A549 (cell line): ENCODE results near the gene GFER. TPM values are rescaled to one million over a fixed set of nuclear protein-coding genes. Genes with fewer than 3 reads are reported as not detected.

Experiments used
- ATAC-seq, 2 experiments: fragments of 200-7000 bp in 1 of 2; fragments of >200 bp in 1 of 2; cut with Nextera tagmentation in 1 of 2; cut with Tn5 transposase in 1 of 2; 3 replicates each; pipeline versions ENCODE4 v1.8.0 to v1.9.1; 2018 to 2020; ENCODE audit warnings: mild to moderate bottlenecking in 1 of 2, moderate library complexity in 1 of 2
- CTCF ChIA-PET: fragments of 300-600 bp; sonication (Branson Sonifier 250); formaldehyde crosslinking; extraction: SDS; loops from one replicate; lab custom pipeline; 2021; ENCODE audit warnings: antibody characterized with exemption, inconsistent platforms; lab: Yijun Ruan, JAX
- POLR2A ChIA-PET: fragments of 350-600 bp; formaldehyde crosslinking; extraction: SDS; loops from one replicate; lab custom pipeline; 2021; ENCODE audit warnings: antibody characterized with exemption, inconsistent platforms; lab: Yijun Ruan, JAX
- DNase-seq, 2 experiments: peaks; one replicate each; pipeline versions ENCODE4 v3.0.0 to v3.0.0-alpha.2; 2011 to 2016; ENCODE audit warnings: low read depth in 1 of 2, low spot score in 1 of 2
- FAIRE-seq: peaks from 2 replicates; lab custom pipeline; 2011; peaks lifted over from hg19 to GRCh38; lab: Jason Lieb, UNC
- H3K27ac ChIP-seq, 2 experiments: fragments of >200 bp; sonication (Bioruptor Twin); formaldehyde crosslinking; 3 replicates each; pipeline ENCODE4 v1.5.1; 2016 to 2017
- H3K4me1 ChIP-seq: fragments of >200 bp; sonication (Bioruptor Twin); formaldehyde crosslinking; 3 replicates; pipeline ENCODE4 v1.6.1; 2016
- H3K4me2 ChIP-seq: fragments of >200 bp; sonication (Bioruptor Twin); formaldehyde crosslinking; 3 replicates; pipeline ENCODE4 v1.6.1; 2016
- H3K4me3 ChIP-seq: fragments of >200 bp; sonication (Bioruptor Twin); formaldehyde crosslinking; 3 replicates; pipeline ENCODE4 v1.5.1; 2016
- H3K9me3 ChIP-seq: fragments of >200 bp; sonication (Bioruptor Twin); formaldehyde crosslinking; 3 replicates; pipeline ENCODE4 v1.6.1; 2016
- ATOH8 ChIP-seq: fragments of 250-450 bp; sonication (Bioruptor Pico); IDR thresholded peaks from 2 replicates; pipeline ENCODE4 v1.5.0; 2020; ENCODE audit warnings: low read depth, mild to moderate bottlenecking, moderate library complexity
- CBX2 ChIP-seq: fragments of 200-600 bp; sonication (generic); IDR thresholded peaks from 2 replicates; pipeline ENCODE4 v1.6.1; 2016; ENCODE audit warnings: low read depth, mild to moderate bottlenecking, borderline replicate concordance
- EHF ChIP-seq: fragments of 250-450 bp; sonication (Bioruptor Pico); IDR thresholded peaks from 2 replicates; pipeline ENCODE4 v1.5.0; 2020; ENCODE audit warnings: mild to moderate bottlenecking
- EHMT2 ChIP-seq: fragments of 200-600 bp; sonication (generic); IDR thresholded peaks from 2 replicates; pipeline ENCODE4 v1.6.1; 2016; ENCODE audit warnings: antibody characterized with exemption, low read depth, mild to moderate bottlenecking, moderate library complexity
- ELK1 ChIP-seq: fragments of 150-350 bp; IDR thresholded peaks from 2 replicates; pipeline ENCODE4 v1.6.1; 2014; ENCODE audit warnings: low read depth, mild to moderate bottlenecking, low read length
- EP300 ChIP-seq, 2 experiments: fragments of >200 bp; sonication (Bioruptor Twin); formaldehyde crosslinking; IDR thresholded peaks; 2 replicates in 1 of 2; 3 replicates in 1 of 2; pipeline ENCODE4 v1.6.1; 2016 to 2017
- GATA3 ChIP-seq: IDR thresholded peaks from 2 replicates; pipeline ENCODE4 v1.6.1; 2012; ENCODE audit warnings: borderline replicate concordance
- HOXB13 ChIP-seq: fragments of 250-450 bp; sonication (Bioruptor Pico); IDR thresholded peaks from 2 replicates; pipeline ENCODE4 v1.5.0; 2020; ENCODE audit warnings: low read depth, mild to moderate bottlenecking, moderate library complexity
- HOXB5 ChIP-seq: fragments of 250-450 bp; sonication (Bioruptor Pico); IDR thresholded peaks from 2 replicates; pipeline ENCODE4 v1.5.0; 2020; ENCODE audit warnings: mild to moderate bottlenecking, moderate library complexity
- JUN ChIP-seq, 2 experiments: fragments of >200 bp; sonication (Bioruptor Twin); formaldehyde crosslinking; IDR thresholded peaks; 2 replicates in 1 of 2; 3 replicates in 1 of 2; pipeline ENCODE4 v1.6.1; 2016 to 2017
- MAFK ChIP-seq: fragments of 450-650 bp; IDR thresholded peaks from 2 replicates; pipeline ENCODE4 v1.6.1; 2014; ENCODE audit not compliant: partially characterized antibody
- MAZ ChIP-seq: fragments of 150-350 bp; IDR thresholded peaks from 2 replicates; pipeline ENCODE4 v1.6.1; 2014; ENCODE audit warnings: antibody characterized with exemption, low read depth, low read length, borderline replicate concordance
- MYC ChIP-seq: IDR thresholded peaks from 2 replicates; pipeline ENCODE4 v1.6.1; 2012; ENCODE audit warnings: mild to moderate bottlenecking, inconsistent platforms, low read length, improper control_type of control experiment, borderline replicate concordance
- POLR2A ChIP-seq: IDR thresholded peaks from 2 replicates; pipeline ENCODE4 v1.6.1; 2012; ENCODE audit warnings: mild to moderate bottlenecking, low read length
- RFX5 ChIP-seq: fragments of 450-650 bp; IDR thresholded peaks from 2 replicates; pipeline ENCODE4 v1.7.1; 2014; ENCODE audit warnings: antibody characterized with exemption, mild to moderate bottlenecking, moderate library complexity
- RNF2 ChIP-seq: fragments of 200-600 bp; sonication (generic); IDR thresholded peaks from 2 replicates; pipeline ENCODE4 v1.6.1; 2016; ENCODE audit warnings: low read depth, mild to moderate bottlenecking, antibody characterized with exemption, moderate library complexity, borderline replicate concordance
- ZC3H11A ChIP-seq: fragments of 450-650 bp; IDR thresholded peaks from 2 replicates; pipeline ENCODE4 v1.6.1; 2014; ENCODE audit warnings: antibody characterized with exemption, mild to moderate bottlenecking
- ZSCAN20 ChIP-seq: fragments of 250-450 bp; sonication (Bioruptor Pico); IDR thresholded peaks from 2 replicates; pipeline ENCODE4 v1.8.0; 2022; ENCODE audit warnings: mild to moderate bottlenecking, moderate library complexity
- WGBS: methylation state at CpG from one replicate; pipeline ENCODE4 v1.1.6; 2017; ENCODE audit errors: missing lambda C conversion rate; 5-methylcytosine and 5-hydroxymethylcytosine counted together
- polyA plus RNA-seq, 4 experiments: library from polyadenylated mRNA; depleted of rRNA in 3 of 4; stranded (reverse); fragments of >200 nt; fragmentation: RNase III in 1 of 4; extraction: RNeasy Plus Mini Kit Qiagen cat#74134 plus additional on column Dnase treatment in 1 of 4; gene quantifications; 2 replicates in 3 of 4; 3 replicates in 1 of 4; pipeline ENCODE4 v1.2.3, GENCODE V29; 2011 to 2017
- TF ChIP-seq, protein P1 (sequence below): IDR thresholded peaks from 2 replicates; pipeline ENCODE4 v1.6.1; 2012

Gene GFER
- polyA plus RNA-seq, 2 of the 4 experiments (the other 2 are of a cell fraction): 12.9 to 33.9 TPM

DNA sequence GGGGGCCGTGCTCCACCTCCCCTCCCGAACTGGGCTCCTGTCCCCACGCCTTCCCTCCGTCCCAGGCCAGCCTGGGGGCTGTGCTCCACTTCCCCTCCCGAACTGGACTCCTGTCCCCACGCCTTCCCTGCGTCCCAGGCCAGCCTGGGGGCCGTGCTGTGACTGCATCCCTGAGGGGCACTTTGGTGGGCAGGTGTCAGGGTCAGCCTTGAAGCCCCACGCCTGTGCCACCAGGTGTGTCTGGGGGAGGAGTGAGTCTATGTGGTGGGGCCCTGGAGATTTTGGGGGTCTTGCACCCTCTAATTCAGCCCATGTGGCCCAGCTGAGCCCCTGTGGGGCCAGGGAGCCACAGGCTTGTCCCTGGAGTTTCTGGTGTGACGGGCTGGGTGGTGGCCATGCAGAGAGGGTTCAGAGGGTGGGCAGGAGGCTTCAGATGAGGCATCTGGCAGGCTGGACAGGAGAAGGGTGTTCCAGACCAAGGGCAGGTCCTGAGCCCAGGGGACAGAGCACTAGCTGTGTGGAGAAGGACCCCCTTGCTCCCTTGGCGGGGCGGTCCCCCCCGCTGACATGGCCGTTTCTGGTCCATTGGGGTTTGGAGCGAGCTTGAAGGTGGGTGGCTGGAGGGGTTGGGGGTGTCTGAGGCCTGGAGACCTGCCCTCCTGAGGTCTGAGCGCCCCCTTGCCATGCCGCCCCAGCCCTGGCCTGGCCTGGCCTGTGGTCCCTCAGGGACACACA is 50.9 kb downstream of the GFER start:
- ATAC-seq (no peak), FAIRE-seq (no peak)

GRCh38 chr16:2035431-2036199 is 51.6 kb downstream of the GFER start:
- ChIA-PET CTCF (interaction anchor here (0.6 to 3.1 kb wide), 10 partner anchors 8 to 105 kb away, joined by 3 to 20 read pairs (median 4); partner anchors contain the start of genes NPW, NTHL1 and TSC2), POLR2A (interaction anchor here (1.2 kb wide), 1 partner anchor 12 kb away, joined by 3 read pairs; the partner anchor contains the start of genes NTHL1 and TSC2)
- FAIRE-seq: no peak
- 28% methylated on average over 18 of the region's 34 CpGs for WGBS
- peak overlapping the region; percentile 90 to 93 for H3K27ac ChIP-seq
- peak in 1 of 2 experiments; percentile 84 for DNase-seq
- no peaks in the 10 kb centered on the region for H3K9me3 ChIP-seq
- H3K4me2 ChIP-seq: peak overlapping the region; percentile 88
- H3K4me1 ChIP-seq: peaks cover 83% of the 10 kb centered on the region
- peak; percentile 7 to 46; a peak in 5 of 6 replicates for ATAC-seq
- peak; percentile 10; the same call in 1 of the 2 replicates for TF ChIP-seq ZSCAN20 (CRISPR knock-in tag)
- peak; percentile 28 to 63; a peak in 3 of 5 replicates for TF ChIP-seq JUN (IDR thresholded peaks at IDR 0.05)
- peak; percentile 23; the same call in 1 of the 2 replicates for TF ChIP-seq POLR2A
- 0 out of 2 replicates have a peak, but pooled peaks have one; percentile 53 for TF ChIP-seq MAZ
- peak; percentile 54; the same call in 1 of the 2 replicates for TF ChIP-seq EHF (CRISPR knock-in tag)
- no peak for TF ChIP-seq RNF2
- TF ChIP-seq GATA3: peak; percentile 54; the same call in 1 of the 2 replicates
- 0 out of 2 replicates have a peak, but pooled peaks have one; percentile 67 for TF ChIP-seq HOXB5
- TF ChIP-seq EP300 (IDR thresholded peaks at IDR 0.05): peak in 1 of 2 experiments; percentile 44; a peak in 1 of 5 replicates
- no peak for TF ChIP-seq ATOH8 (CRISPR knock-in tag)
- TF ChIP-seq, protein P1, sequence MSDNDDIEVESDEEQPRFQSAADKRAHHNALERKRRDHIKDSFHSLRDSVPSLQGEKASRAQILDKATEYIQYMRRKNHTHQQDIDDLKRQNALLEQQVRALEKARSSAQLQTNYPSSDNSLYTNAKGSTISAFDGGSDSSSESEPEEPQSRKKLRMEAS: peak; percentile 70; the same call in 1 of the 2 replicates
- TF ChIP-seq EHMT2: no peak
- 0 out of 3 replicates have a peak overlapping the region, but pooled peaks have one; percentile 3 for H3K4me3 ChIP-seq

More for the DNA sequence above, 50.9 kb downstream of the GFER start:
- Histone ChIP-seq H3K4me2 (peak overlapping the region; percentile 88), H3K4me3 (0 out of 3 replicates have a peak overlapping the region, but pooled peaks have one; percentile 3), H3K27ac (peak overlapping the region; percentile 90 to 93), H3K9me3 (no peaks in the 10 kb centered on the region), H3K4me1 (peaks cover 78% of the 10 kb centered on the region)
- WGBS: 96% methylated on average over 4 of the region's 17 CpGs
- ChIA-PET CTCF (interaction anchor here (0.9 to 3.1 kb wide), 7 partner anchors 10 to 106 kb away, joined by 3 to 20 read pairs (median 4); partner anchors contain the start of genes NTHL1 and TSC2), POLR2A (interaction anchor here (1.2 kb wide), 1 partner anchor 13 kb away, joined by 3 read pairs; the partner anchor contains the start of genes NTHL1 and TSC2)
- TF ChIP-seq CBX2: no peak
- no peak for TF ChIP-seq MYC
- TF ChIP-seq, all 56 proteins: peak for 0
- DNase-seq: no peak

- Histone ChIP-seq H3K4me1 (peaks cover 90% of the 10 kb centered on the region), H3K4me3 (no peak overlapping the region), H3K9me3 (no peaks in the 10 kb centered on the region), H3K27ac (peak overlapping the region; percentile 90 to 93), H3K4me2 (peak overlapping the region; percentile 88)
- WGBS: 80% methylated on average over 28 of the region's 47 CpGs
- no peak for DNase-seq
- TF ChIP-seq ELK1: no peak
- TF ChIP-seq RNF2: no peak
- no peak for TF ChIP-seq JUN (IDR thresholded peaks at IDR 0.05)
- no peak for TF ChIP-seq ZC3H11A
- TF ChIP-seq HOXB13: no peak; the same call in 1 of the 2 replicates
- TF ChIP-seq MAFK: no peak
- TF ChIP-seq RFX5: no peak
- ChIA-PET CTCF (interaction anchor here (0.5 to 3.1 kb wide), 9 partner anchors 9 to 80 kb away, joined by 3 to 20 read pairs (median 3); partner anchors contain the start of genes NPW, NTHL1 and TSC2), POLR2A (interaction anchor here (1.2 kb wide), 1 partner anchor 11 kb away, joined by 3 read pairs; the partner anchor contains the start of genes NTHL1 and TSC2)
- peak in 1 of 2 experiments; percentile 3; a peak in 3 of 6 replicates for ATAC-seq
- no peak for FAIRE-seq
These were observed 52.4 kb downstream of the GFER start for GRCh38 chr16:2036200-2036966.
